GM21526 (cell line): ENCODE data around the gene HESX1.

Source experiments
- ATAC-seq: cut with Tn5 transposase; IDR thresholded peaks from one replicate; pipeline ENCODE4 v1.9.1; 2021; ENCODE audit warnings: moderate library complexity; ENCODE audit not compliant: unreplicated experiment, low FRiP score

Gene HESX1

GRCh38 chr3:57169108-57169507 lies 30.7 kb downstream of the HESX1 start:
- ATAC-seq: no peak

- no peak for ATAC-seq
Observed at GRCh38 chr3:57168151-57168550, 31.6 kb downstream of the HESX1 start.

GRCh38 chr3:57166660-57167059 lies 33.1 kb downstream of the HESX1 start:
- ATAC-seq: no peak

GRCh38 chr3:57165641-57166040 lies 34.1 kb downstream of the HESX1 start:
- ATAC-seq: no peak

- no peak for ATAC-seq
Observed at GRCh38 chr3:57164657-57165573, 34.9 kb downstream of the HESX1 start, which contains the start of gene IL17RD. IL17RD (minus strand) TSS chr3:57165353; CDS start chr3:57165286, 67 bp downstream.

- ATAC-seq: no peak
Observed at GRCh38 chr3:57164217-57164656, 35.5 kb downstream of the HESX1 start.

- ATAC-seq: no peak
Observed at GRCh38 chr3:57163751-57164150, 36.0 kb downstream of the HESX1 start.

GRCh38 chr3:57161915-57162314 lies 37.9 kb downstream of the HESX1 start:
- no peak for ATAC-seq

GRCh38 chr3:57160765-57161538 lies 38.8 kb downstream of the HESX1 start:
- no peak for ATAC-seq

GRCh38 chr3:57160076-57160764 lies 39.6 kb downstream of the HESX1 start:
- no peak for ATAC-seq

- ATAC-seq: no peak
Observed at GRCh38 chr3:57158813-57159738, 40.7 kb downstream of the HESX1 start.

- no peak for ATAC-seq
Observed at GRCh38 chr3:57158325-57158724, 41.5 kb downstream of the HESX1 start.

GRCh38 chr3:57157545-57157944 lies 42.2 kb downstream of the HESX1 start:
- ATAC-seq: no peak

GRCh38 chr3:57155310-57155643 lies 44.5 kb downstream of the HESX1 start:
- ATAC-seq: no peak

GRCh38 chr3:57154470-57155309 lies 45.1 kb downstream of the HESX1 start:
- ATAC-seq: no peak

- ATAC-seq: no peak
Observed at GRCh38 chr3:57152151-57153143, 47.3 kb downstream of the HESX1 start.

GRCh38 chr3:57151749-57152148 lies 48.0 kb downstream of the HESX1 start:
- ATAC-seq: no peak

- no peak for ATAC-seq
Observed at GRCh38 chr3:57151021-57151449, 48.7 kb downstream of the HESX1 start.
